Immature natural killer cell (primary cell): ENCODE data around the gene OR1D2. TPM values are rescaled to one million over a fixed set of nuclear protein-coding genes. Genes with fewer than 3 reads are reported as not detected.
"Not testable (repeated sequence)": the region's sequence is repeated elsewhere in the genome, so short reads cannot be mapped to it uniquely, and the experiment has no call there.

Experiments
- DNase-seq, 3 donors: peaks; one replicate each; pipeline ENCODE4 v3.0.0; 2022; ENCODE audit warnings: mixed read lengths in 1 of 3
- H3K27ac Mint-ChIP-seq, 6 donors: one replicate each; pipeline ENCODE4 v1.8.0; 2020; ENCODE audit warnings: mixed read lengths in 6 of 6, mild to moderate bottlenecking in 5 of 6, inconsistent platforms in 4 of 6, moderate library complexity in 3 of 6
- H3K27me3 Mint-ChIP-seq, 3 donors: one replicate each; pipeline ENCODE4 v1.8.0; 2020 to 2021; ENCODE audit warnings: low read depth in 3 of 3, mild to moderate bottlenecking in 3 of 3, mixed read lengths in 3 of 3, moderate library complexity in 3 of 3, inconsistent platforms in 1 of 3
- H3K36me3 Mint-ChIP-seq, 3 donors: one replicate each; pipeline ENCODE4 v1.8.0; 2020; ENCODE audit warnings: mixed read lengths in 3 of 3, inconsistent platforms in 2 of 3, mild to moderate bottlenecking in 2 of 3
- H3K4me1 Mint-ChIP-seq, 2 donors: one replicate each; pipeline ENCODE4 v1.8.0; 2020; ENCODE audit warnings: inconsistent platforms in 2 of 2, mild to moderate bottlenecking in 2 of 2, mixed read lengths in 2 of 2, moderate library complexity in 1 of 2
- H3K4me3 Mint-ChIP-seq, 5 donors: one replicate each; pipeline ENCODE4 v1.8.0; 2020; ENCODE audit warnings: mild to moderate bottlenecking in 5 of 5, mixed read lengths in 5 of 5, inconsistent platforms in 3 of 5, moderate library complexity in 3 of 5
- H3K9me3 Mint-ChIP-seq, 6 donors: one replicate each; pipeline ENCODE4 v1.8.0; 2020; ENCODE audit warnings: mild to moderate bottlenecking in 6 of 6, mixed read lengths in 6 of 6, inconsistent platforms in 4 of 6, moderate library complexity in 3 of 6
- polyA plus RNA-seq, 3 donors: library from polyadenylated mRNA; unstranded; fragments of 300-500 nt; fragmentation: Illumina TruSeq; gene quantifications; one replicate each; pipeline ENCODE4 v1.2.3, GENCODE V29; 2021

Gene OR1D2
- not detected for polyA plus RNA-seq

DNA sequence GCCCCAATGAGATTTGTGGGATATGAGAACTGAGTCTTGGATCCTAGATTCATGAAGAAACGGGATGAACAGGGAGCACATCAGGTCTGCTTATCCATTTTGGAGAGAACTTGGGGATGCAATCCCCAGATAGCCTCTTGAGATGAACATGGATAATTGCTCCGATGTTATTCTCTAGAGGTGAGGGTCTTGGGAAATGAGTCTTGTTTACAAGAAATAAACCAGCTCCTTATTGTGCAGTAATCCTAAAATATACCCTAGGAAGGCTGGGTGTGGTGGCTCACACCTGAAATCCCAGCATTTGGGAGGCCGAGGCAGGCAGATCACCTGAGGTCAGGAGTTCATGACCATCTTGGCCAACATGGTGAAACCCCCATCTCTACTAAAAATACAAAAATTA lies at the start of gene OR1D2:
Gene OR1D2, minus strand, starts transcription at position 101 of the 400 bp plus-strand sequence. CDS start 11,426 bp downstream, outside the sequence.
- no peak within 1 kb of the TSS for H3K27ac Mint-ChIP-seq
- H3K9me3 Mint-ChIP-seq: peaks cover 0 to 9% (median 6%) of the 10 kb centered on the region in 6 donors
- no peaks in the 10 kb centered on the region for H3K4me1 Mint-ChIP-seq
- H3K4me3 Mint-ChIP-seq: no peak within 1 kb of the TSS
- H3K27me3 Mint-ChIP-seq: peaks cover 3 to 17% (median 12%) of the 10 kb centered on the region in 3 donors
- no peak for DNase-seq
- H3K36me3 Mint-ChIP-seq: no peaks in the 10 kb centered on the region

- not testable (repeated sequence) for H3K4me3 Mint-ChIP-seq, H3K4me1 Mint-ChIP-seq, H3K9me3 Mint-ChIP-seq, H3K27ac Mint-ChIP-seq, DNase-seq, H3K36me3 Mint-ChIP-seq
- H3K27me3 Mint-ChIP-seq: peaks cover 2 to 11% (median 9%) of the 10 kb centered on the region in 3 donors
These were observed 33.3 kb upstream of the OR1D2 start for GRCh38 chr17:3137494-3137893.

- H3K27me3 Mint-ChIP-seq: peaks cover 0 to 11% (median 8%) of the 10 kb centered on the region in 3 donors
- H3K27ac Mint-ChIP-seq: no peak within 1 kb of the TSS
- no peaks in the 10 kb centered on the region for H3K4me1 Mint-ChIP-seq
- peaks cover 0 to 3% (median 0%) of the 10 kb centered on the region in 6 donors for H3K9me3 Mint-ChIP-seq
- no peaks in the 10 kb centered on the region for H3K36me3 Mint-ChIP-seq
- DNase-seq: no peak
- no peak within 1 kb of the TSS for H3K4me3 Mint-ChIP-seq
These were observed 23.2 kb upstream of the OR1D2 start, which contains the start of gene OR1G1 for GRCh38 chr17:3127451-3127850. TSS of gene OR1G1 (minus strand) at chr17:3127551. CDS start at chr17:3127551, 0 bp downstream.

GRCh38 chr17:3073850-3074249 lies 30.4 kb downstream of the OR1D2 start:
- not testable (repeated sequence) for H3K27me3 Mint-ChIP-seq, H3K9me3 Mint-ChIP-seq, H3K4me1 Mint-ChIP-seq, H3K27ac Mint-ChIP-seq, H3K4me3 Mint-ChIP-seq, DNase-seq, H3K36me3 Mint-ChIP-seq

DNA sequence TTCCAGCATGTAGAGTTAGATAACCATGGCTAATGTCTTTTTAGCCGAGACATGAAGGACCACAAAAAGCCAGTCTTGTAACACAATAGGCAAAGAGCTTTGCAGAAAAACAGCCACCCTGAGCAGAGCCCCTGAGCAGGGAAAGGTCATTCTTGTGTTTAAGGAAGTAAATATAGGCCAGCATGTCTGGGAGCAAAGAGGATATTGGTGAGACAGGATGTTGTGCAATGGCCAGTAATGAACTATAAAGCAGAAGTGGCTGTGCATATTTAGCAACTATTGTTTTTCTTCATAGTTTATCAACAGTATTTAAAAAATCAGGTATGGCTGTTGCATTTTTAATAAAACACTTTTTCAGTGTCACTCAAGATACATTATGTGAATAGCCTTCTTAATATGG lies 39.0 kb downstream of the OR1D2 start:
- not testable (repeated sequence) for H3K4me1 Mint-ChIP-seq, H3K36me3 Mint-ChIP-seq, H3K4me3 Mint-ChIP-seq, H3K27ac Mint-ChIP-seq, H3K9me3 Mint-ChIP-seq, DNase-seq, H3K27me3 Mint-ChIP-seq

- H3K36me3 Mint-ChIP-seq, H3K4me1 Mint-ChIP-seq, H3K27me3 Mint-ChIP-seq, DNase-seq, H3K9me3 Mint-ChIP-seq: not testable (repeated sequence)
- peak within 1 kb of the TSS in 1 of 5 donors; percentile 49 for H3K4me3 Mint-ChIP-seq
- peak within 1 kb of the TSS in 2 of 6 donors; percentile 78 to 80 for H3K27ac Mint-ChIP-seq
These were observed 40.7 kb downstream of the OR1D2 start, which contains the start of gene OR1D5 for GRCh38 chr17:3063507-3063906. TSS of gene OR1D5 (minus strand) at chr17:3063607. CDS start at chr17:3063607, 0 bp downstream.

GRCh38 chr17:3062824-3063377 lies 41.3 kb downstream of the OR1D2 start:
- Mint-ChIP-seq H3K27ac (peak overlapping the region in 2 of 6 donors; percentile 78 to 80), H3K4me3 (peak overlapping the region in 1 of 5 donors; percentile 49)
- not testable (repeated sequence) for H3K9me3 Mint-ChIP-seq, H3K27me3 Mint-ChIP-seq, H3K36me3 Mint-ChIP-seq, H3K4me1 Mint-ChIP-seq
- DNase-seq: peak in 2 of 3 donors; percentile 35 to 49

GRCh38 chr17:3054868-3055267 lies 49.4 kb downstream of the OR1D2 start:
- H3K9me3 Mint-ChIP-seq, H3K27ac Mint-ChIP-seq, H3K4me1 Mint-ChIP-seq, DNase-seq, H3K4me3 Mint-ChIP-seq, H3K27me3 Mint-ChIP-seq, H3K36me3 Mint-ChIP-seq: not testable (repeated sequence)

DNA sequence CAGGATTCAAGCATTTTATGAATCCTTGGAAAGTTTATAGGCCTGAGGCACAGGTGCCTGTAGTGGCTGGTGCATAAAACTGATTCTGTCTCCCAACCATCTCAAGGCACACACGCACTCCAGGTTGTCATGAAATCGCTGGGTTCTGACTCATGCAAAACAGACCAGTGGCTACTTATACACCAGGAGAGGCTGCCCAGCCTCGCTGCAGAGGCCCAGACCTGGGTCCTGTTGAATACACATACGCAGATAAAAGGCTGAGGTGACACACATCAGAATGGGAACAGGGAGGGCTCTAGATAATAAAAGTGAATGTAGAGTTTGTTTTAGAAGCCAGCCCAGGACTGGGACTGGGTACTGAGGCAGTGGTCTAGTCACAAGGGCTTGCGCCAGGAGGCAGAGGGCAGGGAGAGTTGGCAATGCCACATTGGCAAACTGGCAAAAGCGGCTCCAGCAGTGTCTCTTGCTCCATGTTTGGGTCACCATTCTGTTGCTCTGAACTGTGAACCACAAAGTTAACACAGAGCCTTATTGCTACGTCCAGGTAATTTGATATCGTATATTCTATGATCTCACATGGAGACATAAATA lies 54.4 kb downstream of the OR1D2 start:
- Mint-ChIP-seq H3K4me1 (peaks cover 13 to 16% of the 10 kb centered on the region in 2 donors), H3K36me3 (no peaks in the 10 kb centered on the region), H3K9me3 (no peaks in the 10 kb centered on the region), H3K4me3 (peak overlapping the region; percentile 56 to 96 (median 93)), H3K27me3 (peaks cover 8 to 12% (median 10%) of the 10 kb centered on the region in 3 donors), H3K27ac (peak overlapping the region in 1 of 6 donors; percentile 35)
- DNase-seq: no peak

- peaks cover 8 to 12% (median 10%) of the 10 kb centered on the region in 3 donors for H3K27me3 Mint-ChIP-seq
- peak overlapping the region; percentile 55 to 89 (median 77) for H3K27ac Mint-ChIP-seq
- H3K9me3 Mint-ChIP-seq: peaks cover 0 to 5% (median 1%) of the 10 kb centered on the region in 6 donors
These were observed 55.3 kb downstream of the OR1D2 start for GRCh38 chr17:3048727-3049471.

DNA sequence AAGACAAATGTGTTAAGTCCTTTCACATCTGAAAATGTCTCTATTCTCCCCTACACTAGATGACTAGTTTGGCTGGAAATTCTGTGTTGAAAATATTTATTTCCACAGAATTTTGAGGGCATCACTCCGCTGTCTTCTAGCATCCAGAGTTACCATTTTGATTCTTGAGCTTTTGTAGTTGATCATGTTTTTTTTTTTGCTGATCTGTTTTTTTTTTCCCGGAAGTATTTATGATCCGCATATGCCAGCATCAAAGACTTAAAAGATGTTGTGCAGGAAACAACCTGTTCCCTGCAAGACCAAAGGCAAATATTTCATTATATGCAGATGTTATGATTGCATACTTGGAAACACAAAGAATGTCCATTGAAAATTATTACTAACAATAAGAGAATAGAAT lies 57.5 kb downstream of the OR1D2 start:
- H3K36me3 Mint-ChIP-seq: peaks cover 0 to 3% (median 0%) of the 10 kb centered on the region in 3 donors

More at GRCh38 chr17:3048727-3049471, 55.3 kb downstream of the OR1D2 start:
- no peaks in the 10 kb centered on the region for H3K36me3 Mint-ChIP-seq
- peaks cover 13 to 16% of the 10 kb centered on the region in 2 donors for H3K4me1 Mint-ChIP-seq
- DNase-seq: peak; percentile 91 to 96 (median 93)
- H3K4me3 Mint-ChIP-seq: peak overlapping the region; percentile 92 to 96 (median 93)

GRCh38 chr17:3043737-3044365 lies 60.4 kb downstream of the OR1D2 start:
- H3K27me3 Mint-ChIP-seq: peaks cover 15 to 23% (median 17%) of the 10 kb centered on the region in 3 donors
- H3K4me3 Mint-ChIP-seq: no peak overlapping the region
- H3K4me1 Mint-ChIP-seq: peaks cover 15 to 22% of the 10 kb centered on the region in 2 donors
- H3K27ac Mint-ChIP-seq: no peak overlapping the region
- peaks cover 0 to 9% (median 3%) of the 10 kb centered on the region in 6 donors for H3K9me3 Mint-ChIP-seq
- DNase-seq: no peak
- H3K36me3 Mint-ChIP-seq: peaks cover 0 to 3% (median 0%) of the 10 kb centered on the region in 3 donors

More for the DNA sequence above, 57.5 kb downstream of the OR1D2 start:
- Mint-ChIP-seq H3K27ac (no peak overlapping the region), H3K4me1 (peaks cover 13 to 16% of the 10 kb centered on the region in 2 donors), H3K27me3 (peaks cover 12 to 14% (median 13%) of the 10 kb centered on the region in 3 donors), H3K4me3 (peak overlapping the region in 1 of 5 donors; percentile 11), H3K9me3 (peaks cover 0 to 9% (median 3%) of the 10 kb centered on the region in 6 donors)
- no peak for DNase-seq

DNA sequence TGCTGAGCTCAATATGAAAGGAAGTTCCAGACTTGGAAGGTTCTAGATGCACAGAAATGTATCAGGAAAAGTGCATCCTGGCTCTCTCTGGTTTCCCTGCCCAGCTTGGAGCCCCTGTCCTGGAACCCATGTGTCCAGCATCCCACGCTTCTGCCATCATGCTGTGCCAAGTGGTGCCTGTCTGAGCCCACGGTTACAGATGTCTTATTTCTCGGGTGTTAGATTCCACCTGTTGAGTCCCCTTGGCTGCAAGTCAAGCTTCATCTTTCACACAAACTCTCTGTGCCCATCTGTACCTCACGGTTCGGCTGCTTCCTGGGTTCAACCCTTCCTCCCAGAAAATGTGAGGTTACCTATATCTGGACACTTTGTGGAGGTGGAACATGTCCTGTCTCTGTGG lies 63.3 kb downstream of the OR1D2 start:
- no peak overlapping the region for H3K4me3 Mint-ChIP-seq
- peaks cover 21 to 27% (median 26%) of the 10 kb centered on the region in 3 donors for H3K27me3 Mint-ChIP-seq
- peaks cover 0 to 9% (median 3%) of the 10 kb centered on the region in 6 donors for H3K9me3 Mint-ChIP-seq
- no peak overlapping the region for H3K27ac Mint-ChIP-seq
- H3K36me3 Mint-ChIP-seq: peaks cover under 1 to 3% (median under 1%) of the 10 kb centered on the region in 3 donors
- no peak for DNase-seq
- H3K4me1 Mint-ChIP-seq: peaks cover 7 to 16% of the 10 kb centered on the region in 2 donors
